Tibial nerve (tissue), 4 donors: Measurements from ENCODE around the gene SNX8. TPM values are rescaled to one million over a fixed set of nuclear protein-coding genes. Genes with fewer than 3 reads are reported as not detected.

Experiments used
- DNase-seq, 2 donors: peaks; one replicate each; pipeline ENCODE4 v3.0.0-alpha.2; 2019; ENCODE audit warnings: low spot score in 2 of 2
- H3K27ac ChIP-seq, 4 donors: fragments of 200-600 bp; sonication (generic) in 3 of 4; one replicate each; pipeline ENCODE4 v1.5.1; 2017 to 2019; ENCODE audit warnings: mild to moderate bottlenecking in 1 of 4
- H3K27me3 ChIP-seq, 2 donors: fragments of 200-600 bp; sonication (generic) in 1 of 2; one replicate each; pipeline versions ENCODE4 v1.5.1 to v1.6.0; 2017 to 2019
- H3K36me3 ChIP-seq, 3 donors: fragments of 200-600 bp; sonication (generic); one replicate each; pipeline ENCODE4 v1.5.1; 2018 to 2019
- H3K4me1 ChIP-seq, 4 donors: fragments of 200-600 bp; sonication (generic) in 3 of 4; one replicate each; pipeline ENCODE4 v1.5.1; 2017 to 2019
- H3K4me3 ChIP-seq, 4 donors: fragments of 200-600 bp; sonication (generic) in 3 of 4; one replicate each; pipeline ENCODE4 v1.5.1; 2017 to 2019; ENCODE audit warnings: mild to moderate bottlenecking in 1 of 4, moderate library complexity in 1 of 4
- H3K9me3 ChIP-seq, 4 donors: fragments of 200-600 bp; sonication (generic) in 3 of 4; one replicate each; pipeline ENCODE4 v1.5.1; 2017 to 2019
- CTCF ChIP-seq, 5 experiments: fragments of 200-600 bp in 3 of 5; fragments of 450-650 bp in 2 of 5; sonication (generic) in 3 of 5; IDR thresholded peaks; one replicate each; pipeline ENCODE4 v1.5.1; 2016 to 2019; ENCODE audit warnings: antibody characterized with exemption in 5 of 5, mild to moderate bottlenecking in 3 of 5, moderate library complexity in 2 of 5
- EP300 ChIP-seq, 2 donors: sonication (generic); formaldehyde crosslinking; IDR thresholded peaks; one replicate each; pipeline ENCODE4 v1.6.1; 2017; ENCODE audit warnings: antibody characterized with exemption in 2 of 2, mild to moderate bottlenecking in 1 of 2
- POLR2A ChIP-seq, 2 donors: fragments of 450-650 bp; IDR thresholded peaks; one replicate each; pipeline ENCODE4 v1.6.1; 2017; ENCODE audit warnings: antibody characterized with exemption in 2 of 2, mild to moderate bottlenecking in 2 of 2, moderate library complexity in 2 of 2
- WGBS, 2 donors: methylation state at CpG; one replicate each; pipeline ENCODE4 v1.1.5; 2018; 5-methylcytosine and 5-hydroxymethylcytosine counted together
- total RNA-seq, 4 donors: library from RNA; depleted of rRNA; stranded (reverse); fragments of >200 nt; gene quantifications; one replicate each; pipeline ENCODE4 v1.1.0, GENCODE V29; 2016

Gene SNX8
- total RNA-seq, 4 donors from 2014 or later = 8.6 to 39.6 (median 18.9) TPM

- no peak for DNase-seq
- 54 to 57% methylated on average over 10 of the region's 10 CpGs for WGBS, 2 donors
- H3K9me3 ChIP-seq = no peaks in the 10 kb centered on the region
- no peak overlapping the region for H3K27ac ChIP-seq
- no peak for TF ChIP-seq CTCF (IDR thresholded peaks at IDR 0.05)
- TF ChIP-seq EP300 (IDR thresholded peaks at IDR 0.05) = no peak
- TF ChIP-seq POLR2A (IDR thresholded peaks at IDR 0.05) = no peak
- no peak overlapping the region for H3K4me3 ChIP-seq
- H3K4me1 ChIP-seq = peaks cover 0 to 6% (median 0%) of the 10 kb centered on the region in 4 donors
- H3K36me3 ChIP-seq = peaks cover 0 to 64% (median 6%) of the 10 kb centered on the region in 3 donors
- H3K27me3 ChIP-seq = no peaks in the 10 kb centered on the region
These were observed 47.3 kb downstream of the SNX8 start for GRCh38 chr7:2266911-2267310.

- DNase-seq = no peak
These were observed 50.1 kb downstream of the SNX8 start for GRCh38 chr7:2264158-2264557.

GRCh38 chr7:2263176-2263575 lies 51.1 kb downstream of the SNX8 start:
- no peak for TF ChIP-seq EP300 (IDR thresholded peaks at IDR 0.05)
- Histone ChIP-seq H3K27ac (no peak overlapping the region), H3K36me3 (peaks cover 0 to 69% (median 0%) of the 10 kb centered on the region in 3 donors), H3K4me1 (no peaks in the 10 kb centered on the region), H3K4me3 (no peak overlapping the region), H3K9me3 (no peaks in the 10 kb centered on the region), H3K27me3 (no peaks in the 10 kb centered on the region)
- no peak for DNase-seq
- 90 to 98% methylated on average over 11 of the region's 18 CpGs for WGBS, 2 donors

More at GRCh38 chr7:2264158-2264557, 50.1 kb downstream of the SNX8 start:
- no peak overlapping the region for H3K4me3 ChIP-seq
- H3K4me1 ChIP-seq = no peaks in the 10 kb centered on the region
- no peak for TF ChIP-seq CTCF (IDR thresholded peaks at IDR 0.05)
- no peak for TF ChIP-seq POLR2A (IDR thresholded peaks at IDR 0.05)
- TF ChIP-seq EP300 (IDR thresholded peaks at IDR 0.05) = no peak
- WGBS, 2 donors = 97% methylated on average over 23 of the region's 23 CpGs
- H3K27ac ChIP-seq = no peak overlapping the region
- H3K27me3 ChIP-seq = no peaks in the 10 kb centered on the region
- H3K9me3 ChIP-seq = no peaks in the 10 kb centered on the region
- H3K36me3 ChIP-seq = peaks cover 0 to 59% (median 0%) of the 10 kb centered on the region in 3 donors

GRCh38 chr7:2261611-2262010 lies 52.6 kb downstream of the SNX8 start:
- H3K9me3 ChIP-seq = no peaks in the 10 kb centered on the region
- no peak for DNase-seq
- H3K4me3 ChIP-seq = no peak overlapping the region
- H3K27ac ChIP-seq = peak overlapping the region in 2 of 4 donors; percentile 56 to 60
- WGBS, 2 donors = 79 to 85% methylated on average over 14 of the region's 14 CpGs
- no peak for TF ChIP-seq CTCF (IDR thresholded peaks at IDR 0.05)
- no peak for TF ChIP-seq EP300 (IDR thresholded peaks at IDR 0.05)
- TF ChIP-seq POLR2A (IDR thresholded peaks at IDR 0.05) = no peak
- peaks cover 0 to 82% (median 0%) of the 10 kb centered on the region in 3 donors for H3K36me3 ChIP-seq
- no peaks in the 10 kb centered on the region for H3K4me1 ChIP-seq
- no peaks in the 10 kb centered on the region for H3K27me3 ChIP-seq

DNA sequence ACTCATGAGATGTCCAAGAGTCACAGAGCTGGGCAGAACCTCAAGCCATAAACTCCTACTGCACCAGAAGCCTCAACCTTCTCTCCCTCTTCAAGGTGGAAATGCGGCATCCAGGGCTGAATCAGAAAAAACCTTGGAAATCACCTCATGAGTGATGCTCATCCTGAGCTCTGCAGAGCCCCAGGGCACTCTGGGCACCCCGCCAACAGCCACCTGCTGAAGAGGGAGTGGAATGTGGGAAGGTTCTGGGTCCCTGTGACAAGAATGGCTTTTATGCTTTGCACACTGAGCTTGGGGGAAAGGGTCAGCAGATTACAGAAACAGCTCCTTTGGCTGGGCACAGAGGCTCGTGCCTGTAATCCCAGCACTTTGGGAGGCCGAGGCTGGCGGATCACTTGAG lies 53.4 kb downstream of the SNX8 start:
- TF ChIP-seq CTCF (IDR thresholded peaks at IDR 0.05) = no peak
- no peak for TF ChIP-seq EP300 (IDR thresholded peaks at IDR 0.05)
- TF ChIP-seq POLR2A (IDR thresholded peaks at IDR 0.05) = no peak
- H3K36me3 ChIP-seq = peaks cover 0 to 85% (median 0%) of the 10 kb centered on the region in 3 donors
- WGBS, 2 donors = 86 to 100% methylated on average over 4 to 5 of the region's 5 CpGs
- H3K4me1 ChIP-seq = no peaks in the 10 kb centered on the region
- no peak overlapping the region for H3K27ac ChIP-seq
- DNase-seq = no peak
- no peak overlapping the region for H3K4me3 ChIP-seq
- H3K27me3 ChIP-seq = no peaks in the 10 kb centered on the region
- no peaks in the 10 kb centered on the region for H3K9me3 ChIP-seq

DNA sequence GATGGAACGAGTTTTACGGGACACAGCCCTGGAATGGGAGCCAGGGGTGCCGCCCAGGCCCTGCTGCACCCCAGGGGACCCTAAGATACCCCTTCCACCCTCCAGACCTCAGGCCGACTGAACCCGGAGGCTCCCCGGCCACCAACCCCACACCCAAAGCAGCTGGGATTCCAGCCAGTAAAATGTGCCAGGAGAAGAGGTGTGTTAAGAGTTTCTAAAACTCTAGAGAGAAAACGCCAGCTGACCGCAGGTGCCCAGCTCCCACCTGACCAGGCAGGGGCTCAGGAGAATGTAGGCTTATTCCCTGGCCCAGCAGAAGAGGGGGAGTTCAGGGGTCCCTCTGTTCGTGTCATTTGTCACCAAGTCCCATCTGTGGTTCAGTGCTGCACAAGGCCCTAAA lies 54.8 kb downstream of the SNX8 start:
- 88 to 94% methylated on average over 9 of the region's 9 CpGs for WGBS, 2 donors
- Histone ChIP-seq H3K4me1 (no peaks in the 10 kb centered on the region), H3K27me3 (no peaks in the 10 kb centered on the region), H3K27ac (no peak overlapping the region), H3K9me3 (no peaks in the 10 kb centered on the region), H3K4me3 (no peak overlapping the region), H3K36me3 (peaks cover 0 to 88% (median 0%) of the 10 kb centered on the region in 3 donors)
- TF ChIP-seq EP300 (IDR thresholded peaks at IDR 0.05) (no peak), POLR2A (IDR thresholded peaks at IDR 0.05) (no peak), CTCF (IDR thresholded peaks at IDR 0.05) (no peak)
- no peak for DNase-seq
